ENCODE data around the gene SPATA2L.
"Not testable (repeated sequence)": the region's sequence is repeated elsewhere in the genome, so short reads cannot be mapped to it uniquely, and the experiment has no call there.

SPATA2L gene

DNA sequence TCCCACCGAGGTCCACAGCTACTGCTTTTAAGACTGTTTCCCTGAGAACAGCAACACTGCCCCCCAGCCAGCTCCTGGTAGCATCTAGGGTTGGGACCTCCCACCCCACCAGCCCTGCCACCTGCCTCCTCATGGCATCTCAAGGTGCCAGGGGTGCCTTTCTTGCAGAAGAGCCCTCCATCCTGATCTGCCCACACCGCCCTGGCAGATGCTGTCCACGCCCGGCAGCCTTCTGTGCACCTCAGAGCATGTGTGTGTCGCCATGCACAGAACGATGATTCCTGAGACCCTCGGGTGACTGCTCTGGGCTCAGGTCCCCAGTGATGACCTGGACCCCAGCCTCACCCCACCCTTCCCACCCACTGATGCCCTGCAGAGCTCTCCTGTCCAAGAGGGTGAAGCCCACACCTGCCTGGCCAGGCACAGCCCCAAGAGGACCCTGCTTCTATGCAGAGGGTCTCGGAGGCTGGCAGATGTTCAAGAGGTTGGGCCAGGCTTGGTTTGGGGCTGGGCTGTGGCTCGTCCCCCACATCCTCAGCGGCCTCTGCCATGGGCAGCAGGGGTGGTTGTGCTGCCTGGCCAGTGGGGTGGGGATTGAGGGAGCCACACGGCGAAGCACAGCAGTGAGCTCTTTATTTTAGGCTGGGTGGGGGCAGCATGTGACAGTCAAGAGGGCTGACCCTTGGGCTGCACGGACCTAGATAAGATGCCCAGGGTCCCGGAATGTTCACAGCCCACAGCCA is 5.2 kb upstream of the SPATA2L start:
- DNase-seq: no peak

DNA sequence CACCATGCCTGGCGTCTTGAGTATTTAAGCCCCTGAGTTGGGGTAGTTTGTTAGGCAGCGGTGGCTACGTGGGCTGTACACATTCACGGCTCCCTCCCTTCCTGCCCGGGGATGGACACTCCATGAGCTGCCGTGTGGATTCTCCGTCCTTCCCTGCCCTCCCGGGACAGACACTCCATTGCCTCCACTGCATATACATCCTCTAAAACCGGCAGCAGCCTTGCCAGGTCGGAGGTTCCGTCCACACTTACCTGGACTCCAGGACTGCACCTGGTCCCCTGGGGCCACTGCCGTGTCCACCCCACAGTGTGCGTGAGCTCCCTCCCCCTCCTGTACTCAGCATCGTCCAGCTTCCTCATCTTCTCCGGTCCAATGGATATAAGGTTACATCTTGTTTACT is 3.5 kb upstream of the SPATA2L start:
- no peak for DNase-seq

DNA sequence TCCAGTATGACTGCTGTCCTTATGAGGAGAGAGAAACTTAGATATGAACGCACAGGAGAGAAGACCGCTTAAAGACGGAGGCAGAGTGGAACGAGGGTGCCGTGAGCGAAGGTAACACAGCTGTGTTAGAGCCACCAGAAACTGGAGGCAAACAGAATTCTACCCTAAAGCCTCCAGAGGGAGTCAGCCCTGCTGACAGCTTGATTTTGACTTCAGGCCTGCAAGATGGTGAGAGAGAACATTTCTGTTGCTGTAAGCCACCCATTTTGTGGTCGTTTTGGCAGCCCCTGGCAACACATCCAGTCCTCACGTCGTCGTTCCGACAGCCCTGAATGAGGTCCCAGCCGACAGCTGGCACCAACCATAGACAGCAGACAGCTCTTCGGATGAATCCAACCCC is 2.8 kb upstream of the SPATA2L start:
- DNase-seq: no peak

DNA sequence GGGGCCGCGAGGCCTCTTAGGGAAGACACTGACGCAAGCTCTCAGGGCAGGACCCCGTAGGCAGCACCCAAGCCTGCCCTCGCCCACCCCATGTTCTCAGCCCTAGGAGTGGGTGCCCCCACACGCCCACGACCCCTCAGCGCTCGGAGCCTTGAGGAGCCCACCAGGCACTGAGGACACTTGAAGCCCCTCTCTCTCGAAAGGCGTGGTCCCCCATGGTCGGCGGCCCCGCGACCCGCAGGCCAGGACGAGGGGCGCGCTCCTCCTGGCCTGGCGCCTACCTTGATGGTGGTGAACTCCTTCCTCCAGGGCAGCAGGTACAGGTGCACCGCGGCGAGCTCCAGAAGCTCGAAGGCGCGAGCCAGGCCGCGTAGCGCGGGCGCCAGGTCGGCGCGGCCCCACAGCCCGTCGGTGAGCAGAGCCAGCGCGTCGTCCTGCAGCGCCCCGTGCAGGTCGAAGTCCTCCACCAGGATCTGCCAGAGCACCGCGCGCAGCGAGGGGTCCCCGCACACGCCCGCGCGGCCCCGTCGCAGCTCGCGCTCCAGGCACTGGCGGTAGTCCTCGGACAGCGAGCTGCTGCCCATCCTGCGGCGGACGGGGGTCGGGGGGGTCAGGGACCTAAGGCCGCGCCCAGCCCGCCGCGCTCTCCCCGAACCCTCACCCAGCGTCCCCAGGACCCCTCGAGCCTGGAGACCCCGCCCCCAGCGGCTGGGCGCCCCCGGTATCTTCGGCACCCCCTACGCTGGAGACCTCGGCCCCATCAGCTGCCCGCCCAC is 668 bp downstream of the SPATA2L start:
- DNase-seq: no peak

DNA sequence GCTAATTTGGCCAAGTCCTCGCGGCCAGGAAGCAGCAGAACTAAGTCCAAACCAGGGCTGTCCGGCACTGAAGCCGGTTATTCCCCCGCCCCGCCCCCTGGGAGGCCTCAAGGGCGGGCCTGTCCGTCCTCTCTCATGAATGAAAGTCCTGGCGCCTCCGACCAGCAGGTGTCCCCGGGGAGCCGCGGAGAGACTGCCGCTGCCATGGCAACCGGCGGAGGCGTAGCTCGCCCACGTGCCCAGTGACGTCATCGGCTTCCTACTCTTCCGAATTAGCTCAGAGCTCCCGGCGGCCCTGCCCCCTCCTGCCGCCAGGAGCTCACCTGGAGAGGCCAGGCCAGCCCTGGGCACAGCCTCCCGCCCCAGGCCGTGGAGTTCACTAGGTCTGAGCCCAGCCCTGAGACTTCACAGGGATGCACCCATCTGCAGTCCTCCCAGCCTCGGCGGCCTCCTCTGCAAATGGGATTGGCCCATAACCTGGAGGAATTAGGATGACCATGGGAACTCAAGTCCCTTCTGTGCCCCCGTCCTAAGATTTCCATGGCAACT is 1.3 kb downstream of the SPATA2L start:
- DNase-seq: peak; percentile 97

DNA sequence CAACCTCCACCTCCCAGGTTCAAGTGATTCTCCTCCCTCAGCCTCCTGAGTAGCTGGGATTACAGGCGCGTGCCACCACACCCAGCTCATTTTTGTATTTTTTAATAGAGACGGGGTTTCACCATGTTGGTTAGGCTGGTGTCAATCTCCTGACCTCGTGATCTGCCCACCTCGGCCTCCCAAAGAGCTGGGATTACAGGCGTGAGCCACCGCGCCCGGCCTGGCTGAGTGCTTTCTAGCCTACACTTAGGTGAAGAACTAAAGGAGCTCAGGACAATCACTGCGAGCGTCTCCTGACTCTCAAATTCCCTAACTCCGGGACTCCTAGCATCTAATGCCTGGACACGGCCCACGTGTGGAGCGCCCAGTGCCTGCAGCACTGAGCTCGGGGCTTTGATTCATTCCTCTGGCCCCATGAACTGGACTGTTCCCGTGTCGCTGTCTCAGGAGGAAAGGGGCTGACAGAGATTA is 1.8 kb downstream of the SPATA2L start:
- DNase-seq: not testable (repeated sequence)

DNA sequence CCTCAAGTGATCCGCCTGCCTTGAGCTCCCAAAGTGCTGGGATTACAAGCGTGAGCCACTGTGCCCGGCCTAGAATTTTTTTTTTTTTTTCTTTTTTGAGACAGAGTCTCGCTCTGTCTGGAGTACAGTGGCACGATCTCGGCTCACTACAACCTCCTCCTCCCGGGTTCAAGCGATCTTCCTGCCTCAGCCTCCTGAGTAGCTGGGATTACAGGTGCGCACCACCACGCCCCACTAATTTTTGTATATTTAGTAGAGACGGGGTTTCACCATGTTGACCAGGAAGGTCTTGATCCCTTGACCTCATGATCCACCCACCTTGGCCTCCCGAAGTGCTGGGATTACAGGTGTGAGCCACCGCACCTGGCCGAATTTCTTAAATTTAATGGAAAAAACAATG is 2.8 kb downstream of the SPATA2L start:
- not testable (repeated sequence) for DNase-seq

DNA sequence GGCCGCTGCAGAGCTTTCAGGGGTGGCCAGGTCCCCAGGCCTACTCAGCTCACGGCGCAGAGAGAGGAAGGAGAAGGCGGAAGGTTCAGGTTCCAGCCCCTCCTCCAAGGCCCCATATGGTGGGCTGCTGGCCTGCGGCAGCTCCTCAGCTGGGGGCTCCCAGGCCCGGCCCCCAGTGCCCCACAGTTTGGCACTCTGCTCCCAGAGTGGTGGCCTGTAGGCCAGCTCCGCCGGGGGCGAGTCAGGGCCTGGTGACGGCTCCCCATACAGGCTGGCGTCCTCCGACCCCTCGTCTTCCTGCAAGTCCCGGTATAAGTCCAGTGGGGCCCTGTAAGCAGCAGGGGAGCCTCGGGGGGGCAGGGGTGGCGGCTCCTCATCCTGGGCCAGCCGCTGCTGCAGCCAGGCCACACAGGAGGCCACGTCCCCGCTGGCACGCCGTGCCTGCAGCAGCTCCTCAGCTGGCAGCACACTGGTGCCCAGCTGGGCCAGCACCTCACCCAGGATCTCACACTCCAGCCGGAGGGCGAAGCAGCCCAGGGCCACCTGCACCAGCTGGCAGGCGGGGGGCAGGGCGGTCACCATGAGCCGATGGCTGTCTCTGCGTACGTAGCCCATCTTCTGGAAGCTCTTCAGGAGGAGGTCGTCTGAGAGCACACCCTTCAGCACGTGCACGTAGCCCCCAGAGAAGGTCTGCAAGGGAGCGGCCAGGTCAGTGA is 3.7 kb downstream of the SPATA2L start:
- DNase-seq: no peak

DNA sequence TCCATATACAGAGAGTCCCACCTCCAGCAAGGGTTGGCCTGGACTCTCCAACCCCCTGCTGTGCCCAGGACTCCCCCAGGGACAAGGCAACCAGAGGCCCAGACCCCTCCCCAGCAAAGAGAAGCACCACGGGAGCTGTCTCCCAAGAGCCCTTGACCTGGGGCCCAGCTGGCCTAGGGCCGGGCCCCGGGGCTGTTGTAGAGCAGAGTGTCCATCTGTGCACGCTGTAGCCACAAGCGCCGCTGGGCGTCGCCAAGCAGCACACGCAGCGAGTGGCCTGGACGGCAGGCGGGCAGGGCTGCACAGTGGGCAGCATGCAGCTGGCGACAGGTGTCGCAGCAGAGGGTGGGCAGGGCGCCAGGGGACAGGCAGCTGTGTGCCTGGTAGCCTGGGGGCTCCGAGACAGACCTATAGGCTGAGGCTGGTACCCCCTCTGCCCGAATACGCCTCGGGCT is 4.3 kb downstream of the SPATA2L start:
- no peak for DNase-seq

DNA sequence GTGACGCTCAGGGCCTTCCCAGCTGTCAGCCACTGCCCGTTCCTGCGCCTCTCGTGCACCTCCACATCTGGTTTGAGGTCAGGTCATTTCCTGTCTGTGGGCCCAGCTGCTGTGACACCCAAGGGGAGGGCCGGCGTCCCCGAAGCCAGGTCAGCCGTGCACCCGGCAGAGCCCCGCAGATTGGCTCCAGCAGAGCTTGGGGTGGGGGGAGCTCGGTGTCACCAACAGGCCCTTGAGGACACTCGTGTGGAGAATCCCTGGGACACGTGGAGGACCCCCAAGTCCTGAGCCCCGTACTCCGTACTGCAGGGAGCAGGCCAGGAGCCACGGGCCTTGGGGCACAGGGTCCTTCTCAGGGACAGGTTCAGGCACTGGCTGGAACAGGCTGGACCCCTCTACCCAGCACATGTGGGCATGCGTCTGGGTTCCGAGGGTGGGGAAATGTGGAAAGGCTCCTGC is 4.8 kb downstream of the SPATA2L start:
- DNase-seq: no peak

DNA sequence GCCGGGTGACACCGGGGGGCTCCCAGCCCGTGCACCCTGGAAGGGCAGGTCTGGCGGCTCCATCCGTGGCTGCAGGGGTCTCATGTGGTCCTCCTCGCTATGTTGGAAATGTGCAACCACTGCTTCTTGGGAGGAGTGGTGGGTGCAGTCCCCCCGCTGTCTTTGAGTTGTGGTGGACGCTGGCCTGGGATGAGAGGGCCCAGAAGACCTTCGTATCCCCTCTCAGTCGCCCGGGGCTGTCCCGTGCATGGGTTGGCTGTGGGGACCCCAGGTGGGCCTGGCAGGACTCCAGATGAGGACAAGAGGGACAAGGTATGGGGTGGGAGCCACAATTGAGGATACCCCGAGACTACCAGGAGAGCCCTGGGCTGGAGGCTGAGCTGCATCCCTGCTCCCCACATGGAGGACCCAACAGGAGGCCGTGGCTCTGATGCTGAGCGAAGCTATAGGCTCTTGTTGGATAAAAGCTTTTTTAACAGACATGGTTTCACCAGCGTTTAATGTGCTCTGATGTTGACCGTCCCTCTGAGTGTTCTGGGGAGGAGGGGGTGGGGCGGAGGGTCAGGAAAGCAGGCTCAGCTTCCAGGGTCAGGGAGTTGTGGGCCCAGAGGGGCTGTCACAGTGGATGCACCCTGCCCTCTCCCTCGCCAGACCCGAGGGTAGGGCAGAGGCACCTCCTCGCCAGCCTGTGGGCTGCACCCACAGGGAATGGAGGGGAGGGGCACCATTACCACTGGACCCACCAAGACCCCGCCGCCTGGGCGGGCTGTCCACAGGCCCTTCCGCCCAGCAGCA is 5.4 kb downstream of the SPATA2L start:
- no peak for DNase-seq

DNA sequence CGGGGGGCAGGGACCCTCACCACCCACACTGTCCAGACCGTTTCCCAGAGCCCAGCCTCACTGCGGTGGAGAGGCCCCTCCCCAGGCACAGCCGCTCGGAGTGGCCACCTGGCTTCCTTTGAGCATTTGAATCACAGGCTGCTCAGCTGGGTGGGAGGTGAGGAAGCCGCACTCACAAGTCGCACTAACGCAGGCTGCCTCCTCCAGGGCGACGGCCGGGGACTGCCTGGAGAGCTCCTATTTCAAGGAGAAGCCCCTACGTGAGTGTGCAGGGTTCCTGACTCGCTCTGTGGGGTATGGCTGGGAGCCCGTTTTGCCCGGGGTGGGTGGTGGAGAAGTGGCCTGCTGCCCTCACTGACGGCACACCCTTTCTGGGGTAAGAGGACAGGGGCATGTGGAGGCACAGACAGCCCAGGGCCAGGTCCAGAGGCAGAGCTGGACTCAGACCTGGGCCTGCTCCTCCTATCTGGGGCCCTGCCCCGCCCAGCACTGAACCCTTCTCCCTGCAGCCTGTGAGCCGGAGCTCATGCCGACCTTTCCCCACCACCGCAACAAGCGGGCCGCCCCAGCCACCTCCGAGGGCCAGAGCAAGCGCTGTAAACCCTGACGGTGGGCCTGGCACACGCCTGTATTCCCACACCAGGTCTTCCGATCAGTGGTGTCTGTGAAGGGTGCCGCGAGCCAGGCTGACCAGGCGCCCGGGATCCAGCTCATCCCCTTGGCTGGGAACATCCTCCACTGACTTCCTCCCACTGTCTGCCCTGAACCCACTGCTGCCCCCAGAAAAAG is 6.2 kb downstream of the SPATA2L start:
- DNase-seq: no peak

DNA sequence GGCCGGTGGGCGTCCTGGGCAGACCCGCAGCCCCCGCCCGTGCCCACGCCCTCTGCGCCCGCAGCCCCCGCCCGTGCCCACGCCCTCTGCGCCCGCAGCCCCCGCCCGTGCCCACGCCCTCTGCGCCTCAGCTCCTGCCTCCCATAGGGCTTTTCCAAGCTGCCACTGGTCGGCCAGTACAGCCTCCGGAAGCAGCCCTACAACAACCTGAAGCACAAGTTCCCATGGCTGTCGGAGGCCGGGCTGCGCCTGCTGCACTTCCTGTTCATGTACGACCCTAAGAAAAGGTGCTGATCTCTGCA is 6.8 kb downstream of the SPATA2L start:
- DNase-seq: not testable (repeated sequence)

DNA sequence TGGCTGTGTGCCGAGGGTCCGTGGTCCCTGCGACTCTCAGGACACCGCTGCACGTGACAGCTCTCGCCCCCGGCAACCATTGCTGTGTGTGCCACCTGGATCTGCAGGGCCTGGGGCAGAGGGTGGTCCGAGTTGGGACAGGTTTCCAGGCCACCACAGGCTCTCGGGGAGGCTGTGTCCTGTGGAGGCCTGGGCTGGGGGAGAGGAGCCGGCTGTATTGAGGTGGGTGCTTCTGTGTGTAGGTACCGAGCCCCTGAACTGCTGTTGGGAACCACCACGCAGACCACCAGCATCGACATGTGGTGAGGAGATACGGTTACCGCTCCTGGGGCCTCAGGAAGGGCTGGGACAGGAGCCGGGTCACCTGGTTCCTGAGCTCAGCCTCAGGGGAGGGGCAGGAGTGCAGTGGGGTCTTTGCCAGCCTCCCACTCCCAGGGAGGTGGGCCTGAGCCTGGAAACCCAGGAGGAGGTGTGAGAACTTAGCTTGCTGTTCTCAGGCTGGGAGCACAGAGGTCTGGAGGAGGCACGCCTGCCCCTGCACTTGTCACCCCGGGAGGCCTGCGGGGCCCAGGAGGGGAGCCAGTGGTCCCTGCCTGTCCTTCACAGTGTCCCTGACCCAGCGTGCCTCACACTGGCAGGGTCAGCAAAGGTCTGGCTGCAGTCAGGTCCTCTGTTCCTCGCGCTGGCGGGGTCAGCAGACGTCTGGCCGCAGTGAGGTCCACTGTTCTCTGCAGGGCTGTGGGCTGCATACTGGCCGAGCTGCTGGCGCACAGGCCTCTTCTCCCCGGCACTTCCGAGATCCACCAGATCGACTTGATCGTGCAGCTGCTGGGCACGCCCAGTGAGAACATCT is 7.3 kb downstream of the SPATA2L start:
- DNase-seq: no peak

DNA sequence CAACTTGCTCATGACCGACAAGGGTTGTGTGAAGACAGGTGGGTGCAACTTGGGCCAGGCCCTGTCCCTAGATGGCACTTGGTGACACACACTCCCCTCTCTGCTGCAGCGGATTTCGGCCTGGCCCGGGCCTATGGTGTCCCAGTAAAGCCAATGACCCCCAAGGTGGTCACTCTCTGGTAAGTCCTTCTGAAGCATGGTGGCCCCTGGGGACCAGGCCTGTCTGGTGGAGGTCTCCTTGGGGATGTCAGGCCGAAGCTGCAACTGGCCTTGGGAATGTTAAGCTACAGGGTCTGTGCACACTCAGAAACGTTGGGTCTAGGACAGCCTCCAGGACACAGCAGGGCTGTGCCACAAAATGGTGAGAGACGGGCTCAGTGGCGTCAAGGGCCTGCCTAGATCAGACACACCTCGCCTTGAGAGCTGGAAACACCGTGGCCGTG is 8.2 kb downstream of the SPATA2L start:
- DNase-seq: no peak

DNA sequence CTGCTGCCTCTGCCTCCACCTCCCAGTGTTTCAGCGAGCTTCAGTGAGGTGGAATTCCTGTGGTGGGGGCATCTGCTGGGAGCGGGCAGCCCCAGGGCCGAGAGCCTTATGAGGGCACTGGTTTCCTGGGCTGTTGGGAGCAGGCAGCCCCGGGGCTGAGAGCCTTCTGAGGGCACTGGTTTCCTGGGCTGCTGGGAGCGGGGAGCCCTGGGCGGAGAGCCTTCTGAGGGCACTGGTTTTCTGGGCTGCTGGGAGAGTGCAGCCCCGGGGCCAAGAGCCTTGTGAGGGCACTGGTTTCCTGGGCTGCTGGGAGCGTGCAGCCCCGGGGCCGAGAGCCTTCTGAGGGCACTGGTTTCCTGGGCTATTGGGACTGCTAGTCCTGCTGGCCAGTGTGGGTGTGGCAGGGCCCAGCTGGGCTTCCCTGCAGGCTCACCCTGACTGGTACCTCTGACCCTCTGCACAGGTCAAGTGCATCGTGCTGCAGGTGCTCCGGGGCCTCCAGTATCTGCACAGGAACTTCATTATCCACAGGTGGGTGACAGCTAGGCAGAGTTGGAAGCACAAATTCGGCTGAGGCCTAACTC is 9.4 kb downstream of the SPATA2L start:
- no peak for DNase-seq

DNA sequence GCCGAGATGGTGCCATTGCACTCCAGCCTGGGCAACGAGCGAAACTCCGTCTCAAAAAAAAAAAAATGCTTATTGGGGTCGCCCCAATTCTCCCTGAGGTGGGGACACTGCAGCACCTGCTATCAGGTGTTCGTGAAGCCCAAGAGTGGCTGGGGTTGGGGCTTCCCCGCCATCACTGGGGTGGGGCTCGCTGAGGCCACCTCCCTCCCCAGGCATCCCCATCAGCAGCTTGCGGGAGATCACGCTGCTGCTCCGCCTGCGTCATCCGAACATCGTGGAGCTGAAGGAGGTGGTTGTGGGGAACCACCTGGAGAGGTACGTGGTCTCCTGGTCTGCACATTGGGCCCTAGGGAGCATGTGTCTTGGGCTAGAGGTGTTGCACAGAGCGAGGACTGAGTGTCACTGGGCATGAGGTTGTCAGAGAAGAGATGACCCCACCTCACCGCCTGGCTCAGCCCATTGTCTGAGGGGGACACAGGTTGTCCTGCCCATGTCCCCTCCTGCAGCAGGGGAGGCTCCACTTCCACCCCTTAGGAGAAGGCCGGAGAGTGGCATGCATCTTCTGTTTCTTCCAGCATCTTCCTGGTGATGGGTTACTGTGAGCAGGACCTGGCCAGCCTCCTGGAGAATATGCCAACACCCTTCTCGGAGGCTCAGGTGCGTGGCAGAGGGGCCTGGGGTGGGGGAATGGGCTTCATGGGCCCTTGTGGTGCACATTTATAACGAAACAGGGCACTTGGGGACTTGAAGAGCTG is 10.1 kb downstream of the SPATA2L start:
- DNase-seq: no peak

DNA sequence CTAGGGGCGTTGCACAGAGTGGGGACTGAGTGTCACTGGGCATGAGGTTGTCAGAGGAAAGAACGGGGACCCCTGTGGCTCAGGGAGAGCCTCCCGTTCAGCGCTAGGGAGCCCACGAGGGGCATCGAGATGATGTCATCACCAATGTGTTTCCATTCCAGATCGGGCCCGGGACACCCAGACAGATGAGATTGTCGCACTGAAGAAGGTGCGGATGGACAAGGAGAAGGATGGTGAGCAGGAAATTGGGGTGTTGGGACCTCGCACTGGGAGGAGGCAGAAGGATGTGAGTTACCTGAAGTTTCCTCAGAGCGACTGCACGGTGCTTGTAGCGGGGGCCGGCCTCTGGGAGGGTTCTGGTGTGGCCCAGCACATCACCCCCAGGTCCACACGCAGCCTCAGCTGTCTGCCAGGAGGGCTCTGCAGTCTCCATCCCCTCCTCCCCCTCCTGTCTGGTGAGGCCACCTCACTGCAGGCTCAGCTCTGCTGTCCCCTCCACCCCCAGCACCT is 11.1 kb downstream of the SPATA2L start:
- no peak for DNase-seq

DNA sequence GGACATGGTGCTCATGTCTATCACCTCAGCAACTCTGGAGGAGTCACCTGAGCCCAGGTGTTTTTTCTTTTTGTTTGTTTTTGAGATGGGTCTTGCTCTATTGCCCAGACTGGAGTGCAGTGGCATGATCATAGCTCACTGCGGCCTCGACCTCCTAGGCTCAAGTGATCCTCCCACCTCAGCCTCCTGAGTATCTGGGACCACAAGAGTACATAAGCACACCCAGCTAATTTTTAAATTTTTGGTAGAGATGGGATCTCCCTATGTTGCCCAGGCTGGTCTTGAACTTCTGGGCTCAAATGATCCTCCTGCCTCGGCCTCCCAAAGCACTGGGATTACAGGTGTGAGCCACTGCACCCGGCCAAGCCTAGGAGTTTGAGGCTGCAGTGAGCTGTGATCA is 11.9 kb downstream of the SPATA2L start:
- not testable (repeated sequence) for DNase-seq
